HG03520 (cell line): ENCODE measurements around the gene TTC7B.

Experiments used
- ATAC-seq: cut with Tn5 transposase; IDR thresholded peaks from one replicate; pipeline ENCODE4 v1.9.1; 2021; ENCODE audit warnings: mild to moderate bottlenecking, moderate library complexity; ENCODE audit not compliant: unreplicated experiment

Gene TTC7B

GRCh38 chr14:90605430-90605829, 210.8 kb downstream of the TTC7B start:
- ATAC-seq, result no peak

GRCh38 chr14:90604356-90604755, 211.9 kb downstream of the TTC7B start:
- no peak for ATAC-seq

- ATAC-seq, result no peak
Measured at GRCh38 chr14:90603841-90604240, 212.4 kb downstream of the TTC7B start.

- no peak for ATAC-seq
Measured at GRCh38 chr14:90603336-90603735, 212.9 kb downstream of the TTC7B start.

- ATAC-seq, result no peak
Measured at GRCh38 chr14:90602088-90602687, 214.0 kb downstream of the TTC7B start.

GRCh38 chr14:90601563-90601962, 214.7 kb downstream of the TTC7B start:
- no peak for ATAC-seq

GRCh38 chr14:90600619-90601018, 215.6 kb downstream of the TTC7B start:
- ATAC-seq, result no peak

GRCh38 chr14:90599748-90600507, 216.3 kb downstream of the TTC7B start:
- ATAC-seq, result no peak

GRCh38 chr14:90599339-90599738, 216.9 kb downstream of the TTC7B start:
- no peak for ATAC-seq

- ATAC-seq, result no peak
Measured at GRCh38 chr14:90597961-90598360, 218.3 kb downstream of the TTC7B start.

GRCh38 chr14:90596733-90597132, 219.5 kb downstream of the TTC7B start:
- no peak for ATAC-seq

- no peak for ATAC-seq
Measured at GRCh38 chr14:90593254-90594040, 222.8 kb downstream of the TTC7B start.

- ATAC-seq, result no peak
Measured at GRCh38 chr14:90592655-90593054, 223.6 kb downstream of the TTC7B start.

GRCh38 chr14:90587918-90588317, 228.3 kb downstream of the TTC7B start:
- no peak for ATAC-seq

- ATAC-seq, result no peak
Measured at GRCh38 chr14:90587252-90587910, 228.8 kb downstream of the TTC7B start.

- no peak for ATAC-seq
Measured at GRCh38 chr14:90585106-90585505, 231.1 kb downstream of the TTC7B start.

GRCh38 chr14:90583916-90584605, 232.2 kb downstream of the TTC7B start:
- no peak for ATAC-seq

- no peak for ATAC-seq
Measured at GRCh38 chr14:90583427-90583826, 232.8 kb downstream of the TTC7B start.

GRCh38 chr14:90582166-90582565, 234.1 kb downstream of the TTC7B start:
- no peak for ATAC-seq

- no peak for ATAC-seq
Measured at GRCh38 chr14:90581745-90582144, 234.5 kb downstream of the TTC7B start.
